ENCODE data around the gene FGB. TPM values are rescaled to one million over a fixed set of nuclear protein-coding genes. Genes with fewer than 3 reads are reported as not detected.
"Not testable (repeated sequence)": the region's sequence is repeated elsewhere in the genome, so short reads cannot be mapped to it uniquely, and the experiment has no call there.

Gene FGB
- total RNA-seq, 1 donor from 2014 or later: not detected

- intact Hi-C loops (cut with micrococcal nuclease): not testable (repeated sequence)
These were observed 31.5 kb downstream of the FGB start for GRCh38 chr4:154594343-154594742.

DNA sequence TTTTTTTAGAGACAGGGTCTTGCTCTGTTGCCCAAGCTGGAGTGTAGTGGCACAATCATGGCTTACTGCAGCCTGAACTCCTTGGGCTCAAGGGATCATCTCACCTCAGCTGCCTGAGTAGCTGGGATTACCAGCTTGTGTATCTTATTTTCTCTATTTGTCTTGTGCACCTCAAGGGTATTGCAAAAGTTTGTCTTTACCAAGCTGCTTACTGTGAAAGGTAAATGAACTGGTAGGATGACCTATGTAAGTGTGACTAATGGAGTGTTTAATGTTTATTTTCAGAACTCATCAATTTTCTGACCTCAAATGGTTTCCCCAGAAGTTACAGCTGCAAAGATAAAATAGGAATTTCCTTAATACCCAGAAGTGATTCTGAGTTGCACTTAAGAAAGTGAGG lies 33.0 kb downstream of the FGB start:
- intact Hi-C loops (cut with micrococcal nuclease): no loop called here

DNA sequence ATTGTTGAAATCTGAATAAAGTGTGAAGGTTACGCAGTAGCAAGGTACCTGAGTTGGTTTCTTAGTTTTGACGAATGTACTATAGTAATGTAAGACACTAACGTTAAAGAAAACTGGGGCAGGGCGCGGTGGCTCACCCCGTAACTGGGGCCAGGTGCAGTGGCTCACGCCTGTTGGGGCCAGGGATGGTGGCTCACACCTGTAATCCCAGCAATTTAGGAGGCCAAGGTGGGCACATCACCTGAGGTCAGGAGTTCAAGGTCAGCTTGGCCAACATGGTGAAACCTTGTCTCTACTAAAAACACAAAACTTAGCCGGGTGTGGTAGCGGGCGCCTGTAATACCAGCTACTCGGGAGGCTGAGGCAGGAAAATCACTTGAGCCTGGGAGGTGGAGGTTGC lies 34.5 kb downstream of the FGB start:
- intact Hi-C loops (cut with micrococcal nuclease): not testable (repeated sequence)

GRCh38 chr4:154597798-154598774 lies 35.3 kb downstream of the FGB start:
- intact Hi-C loops (cut with micrococcal nuclease): no loop called here

- intact Hi-C loops (cut with micrococcal nuclease): no loop called here
These were observed 39.7 kb downstream of the FGB start for GRCh38 chr4:154602404-154603020.

DNA sequence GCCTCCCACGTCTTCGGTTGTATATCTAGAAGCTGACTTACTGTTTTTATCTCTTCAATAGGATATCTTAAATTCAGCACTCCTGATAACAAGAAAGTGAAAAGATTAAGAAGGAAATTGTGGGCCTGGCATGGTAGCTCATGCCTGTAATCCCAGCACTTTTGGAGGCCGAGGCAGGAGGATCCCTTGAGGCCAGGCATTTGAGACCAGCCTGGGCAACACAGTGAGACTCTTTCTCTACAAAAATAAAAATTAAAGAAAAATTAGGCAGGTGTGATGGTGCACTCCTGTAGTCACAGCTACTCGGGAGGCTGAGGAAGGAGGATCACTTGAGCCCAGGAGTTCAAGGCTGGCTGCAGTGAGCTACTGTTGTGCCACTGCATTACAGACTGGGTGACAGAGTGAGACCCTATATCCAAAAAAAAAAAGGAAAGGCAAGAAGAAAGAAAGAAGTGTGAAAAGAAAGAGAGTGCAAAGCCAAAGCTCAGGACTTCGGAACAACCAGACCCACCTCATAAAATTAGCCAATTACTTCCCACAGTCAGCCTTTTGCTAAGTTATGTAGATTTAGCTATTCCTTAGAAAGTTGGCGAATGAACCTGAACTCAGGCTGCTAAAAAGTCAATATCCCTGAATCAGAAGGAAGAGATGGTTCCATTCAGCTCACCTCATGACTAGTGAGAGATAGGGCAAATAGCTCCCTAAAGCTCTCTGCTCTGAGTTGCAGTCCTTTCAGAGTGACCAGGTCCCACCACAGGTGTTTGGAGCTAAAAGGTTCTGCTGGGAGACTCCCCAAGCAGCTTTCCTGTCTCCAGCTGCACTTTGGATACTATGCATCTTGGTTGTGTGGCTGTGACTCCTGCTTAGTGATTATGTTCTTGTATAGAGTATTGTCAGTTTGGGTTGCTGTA lies 40.5 kb downstream of the FGB start:
- intact Hi-C loops (cut with micrococcal nuclease): no loop called here

DNA sequence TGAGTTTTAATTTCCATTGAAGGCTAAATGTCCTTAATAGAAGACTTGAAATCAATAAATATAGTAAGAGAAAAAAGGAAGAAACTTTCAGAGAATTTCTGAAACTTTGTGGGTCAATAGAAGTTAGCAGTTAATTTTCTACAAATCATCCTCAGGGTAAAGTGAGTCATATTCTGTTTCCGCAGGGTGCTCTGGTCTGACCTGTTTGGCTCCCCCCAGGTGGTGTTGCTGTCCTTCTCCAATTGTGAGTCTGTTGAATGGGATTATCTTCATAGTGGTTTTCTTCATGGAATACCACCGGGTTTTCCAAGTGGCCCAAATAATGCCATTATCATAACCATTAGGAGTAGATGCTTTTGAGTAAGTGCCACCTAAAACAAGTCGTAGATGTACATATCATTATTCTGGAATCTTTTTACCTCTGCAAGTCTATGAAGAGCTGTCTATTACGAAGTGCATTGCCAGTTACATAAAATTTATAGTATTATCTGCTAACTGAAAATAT lies 41.9 kb downstream of the FGB start:
- intact Hi-C loops (cut with micrococcal nuclease): no loop called here

DNA sequence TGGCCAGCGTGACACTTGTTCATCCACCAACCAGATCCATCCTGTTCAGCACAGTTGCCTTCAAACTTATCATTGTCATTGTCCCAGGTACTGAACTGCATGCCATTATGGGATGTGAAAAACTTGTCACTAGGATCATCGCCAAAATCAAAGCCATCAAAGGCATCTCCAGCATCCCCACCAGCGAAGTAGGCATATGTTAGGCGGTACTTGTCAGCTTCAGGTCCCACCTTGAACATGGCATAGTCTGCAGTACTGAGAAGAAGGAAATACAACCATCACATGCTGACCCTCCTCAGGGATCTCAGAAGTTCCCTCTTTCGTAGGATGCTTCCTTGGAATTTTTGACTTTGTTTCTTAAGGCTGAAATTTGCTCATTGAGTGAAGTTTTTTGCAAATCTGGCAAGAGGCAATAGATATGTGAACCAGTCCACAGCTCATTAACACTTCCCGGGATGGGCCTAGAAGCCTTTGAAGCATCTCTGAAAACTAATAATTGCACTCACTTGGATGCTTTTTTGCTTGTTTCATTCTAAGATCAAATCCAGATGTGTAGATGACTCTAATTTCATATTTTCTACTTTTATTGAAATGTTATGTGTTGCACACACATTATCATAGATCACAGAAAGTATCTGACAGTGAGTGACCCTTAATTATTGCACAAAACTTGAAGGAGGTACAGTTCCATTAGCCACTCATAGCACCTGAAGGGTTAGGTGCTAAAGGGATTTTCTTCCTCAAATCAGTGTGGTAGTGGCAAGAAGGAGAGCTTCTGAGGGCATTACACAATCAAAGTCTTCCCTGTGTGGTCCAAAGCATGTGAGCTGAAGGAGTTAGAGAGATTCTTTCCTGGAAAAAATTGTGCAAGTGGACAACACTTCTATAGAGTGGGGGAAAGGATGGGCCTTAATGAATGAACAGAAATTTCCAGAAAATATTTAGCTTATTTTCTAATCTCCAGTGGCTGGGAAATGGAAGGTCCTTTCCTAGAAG lies 44.2 kb downstream of the FGB start:
- intact Hi-C loops (cut with micrococcal nuclease): no loop called here

DNA sequence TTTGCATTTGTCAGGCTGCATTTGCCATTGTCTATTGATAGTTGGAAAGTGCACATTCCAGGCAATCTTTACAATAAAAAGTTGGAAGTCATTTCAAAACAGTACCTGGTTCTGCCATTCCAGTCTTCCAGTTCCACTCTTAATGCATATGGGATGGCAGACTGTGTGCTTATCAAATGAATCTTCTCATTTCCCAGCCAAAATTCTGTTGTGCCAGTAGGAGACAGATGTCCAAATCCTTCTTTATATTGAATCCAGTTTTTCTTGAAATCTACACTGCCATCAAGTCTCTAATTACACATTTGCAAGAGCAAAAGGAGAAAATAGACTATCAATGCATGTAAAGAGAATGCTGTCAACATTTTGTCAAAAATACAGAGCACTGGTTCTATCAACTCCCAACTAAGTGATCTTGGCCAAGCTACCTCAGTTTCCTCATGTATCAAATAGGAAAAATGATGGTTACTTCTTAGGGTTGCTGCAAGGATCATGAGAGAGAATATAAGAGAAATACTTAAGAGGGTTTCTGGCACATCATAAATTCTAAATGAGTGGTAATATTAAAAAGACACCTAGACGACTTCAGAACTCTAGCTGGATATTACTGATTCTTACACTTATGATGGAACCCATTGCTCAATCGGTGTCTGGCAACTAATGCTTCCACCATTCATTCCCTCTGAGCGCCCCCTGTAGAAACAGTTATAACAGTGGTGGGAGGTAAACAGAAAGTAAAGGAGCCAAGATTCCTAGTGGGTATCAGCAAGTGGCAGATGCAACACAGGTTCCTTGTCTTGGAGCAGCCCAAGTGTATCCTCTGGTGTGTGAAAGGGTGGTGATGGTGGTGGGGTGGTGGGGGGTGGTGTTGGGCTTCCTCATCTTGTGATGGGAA lies 45.8 kb downstream of the FGB start:
- intact Hi-C loops (cut with micrococcal nuclease): no loop called here

GRCh38 chr4:154609532-154609931 lies 46.7 kb downstream of the FGB start:
- intact Hi-C loops (cut with micrococcal nuclease): no loop called here

GRCh38 chr4:154610582-154610981 lies 47.8 kb downstream of the FGB start:
- intact Hi-C loops (cut with micrococcal nuclease): no loop called here

GRCh38 chr4:154611833-154612232 lies 49.0 kb downstream of the FGB start:
- intact Hi-C loops (cut with micrococcal nuclease): no loop called here

- intact Hi-C loops (cut with micrococcal nuclease): no loop called here
These were observed 49.9 kb downstream of the FGB start, which contains the start of gene FGG for GRCh38 chr4:154612472-154613414. TSS of gene FGG (minus strand) at chr4:154612656. CDS start at chr4:154612609, 47 bp downstream.

DNA sequence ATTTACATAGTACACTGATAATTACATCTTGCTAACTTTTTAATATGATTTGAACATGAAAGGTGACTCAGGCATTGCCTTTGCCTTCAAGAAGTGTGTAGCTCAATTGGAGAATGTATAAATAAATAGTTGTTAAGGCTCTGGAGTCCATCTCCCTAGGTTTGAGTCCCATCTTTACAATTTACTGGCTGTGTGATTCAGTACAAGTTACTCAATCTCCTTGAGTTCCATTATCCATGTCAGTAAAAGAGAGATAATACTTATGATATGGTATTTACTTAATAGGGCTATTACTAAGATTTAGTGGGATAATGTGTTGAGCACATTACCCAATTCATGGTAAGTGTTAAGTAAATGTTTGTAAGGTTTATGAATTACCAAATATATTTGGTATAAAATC lies 51.5 kb downstream of the FGB start:
- intact Hi-C loops (cut with micrococcal nuclease): no loop called here

- intact Hi-C loops (cut with micrococcal nuclease): loop anchor here (5.0 kb wide), 1 partner anchor 762 kb away; the partner anchor contains the start of gene MAP9
These were observed 52.4 kb downstream of the FGB start for GRCh38 chr4:154615211-154615610.

DNA sequence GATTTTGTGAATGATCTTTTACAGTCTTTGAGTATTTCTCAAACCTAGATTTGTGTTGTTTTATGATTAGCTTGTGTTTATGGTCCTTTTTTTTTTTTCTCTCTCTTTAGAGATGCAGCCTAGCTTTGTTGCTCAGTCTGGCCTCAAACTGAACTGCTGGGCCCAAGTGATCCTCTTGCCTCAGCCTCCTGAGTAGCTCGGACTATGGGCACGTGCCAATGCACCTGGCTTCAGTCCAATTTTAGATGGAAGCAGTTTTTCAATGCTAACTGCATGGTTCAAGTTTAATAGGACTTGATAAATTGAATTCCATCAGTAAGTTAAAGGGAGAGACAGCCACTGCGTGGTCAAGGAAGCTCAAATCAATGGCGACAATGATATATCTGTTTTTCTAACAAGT lies 53.5 kb downstream of the FGB start:
- intact Hi-C loops (cut with micrococcal nuclease): loop anchor here (1.0 to 5.0 kb wide), 2 partner anchors 283 to 761 kb away; partner anchors contain the start of gene MAP9

- intact Hi-C loops (cut with micrococcal nuclease): loop anchor here (1.0 to 5.0 kb wide), 2 partner anchors 283 to 761 kb away; partner anchors contain the start of gene MAP9
These were observed 53.9 kb downstream of the FGB start for GRCh38 chr4:154616731-154617130.

Measured in T-helper 1 cell treated with Interleukin-12 subunit alpha and Interleukin-12 subunit beta and Interleukin-4 antibody, amounts not matched to agents 30 ng/mL and 1 ng/mL, for 36 hours (primary cell).